Measurements from ENCODE around the gene IPMK. TPM values are rescaled to one million over a fixed set of nuclear protein-coding genes. Genes with fewer than 3 reads are reported as not detected.

The IPMK gene
- total RNA-seq, 1 experiment from 2014 or later = 7.2 TPM

- Histone ChIP-seq H3K9ac (ENCODE audit: extremely low read depth, insufficient read length, low read length) (no peak overlapping the region), H2AFZ (ENCODE audit: low read length) (no peak overlapping the region), H3K27ac (ENCODE audit: insufficient read length, low read depth, low read length) (no peak overlapping the region), H3K4ac (ENCODE audit: low read depth, low read length) (no peak overlapping the region), H3K14ac (ENCODE audit: insufficient read depth, low read length) (no peak overlapping the region), H3T11ph (ENCODE audit: low read length) (no peak overlapping the region), H2BK120ac (ENCODE audit: low read depth, low read length, poor library complexity, severe bottlenecking) (no peak overlapping the region), H3K23me2 (ENCODE audit: insufficient read length, low read depth, low read length, poor library complexity, severe bottlenecking) (no peaks in the 10 kb centered on the region), H3K27me3 (ENCODE audit: insufficient read depth, low read length) (no peaks in the 10 kb centered on the region), H3K56ac (ENCODE audit: insufficient read length, low read depth, low read length) (no peak overlapping the region), H2AK5ac (ENCODE audit: insufficient read length, low read length) (no peak overlapping the region), H2BK20ac (ENCODE audit: low read depth, low read length, poor library complexity, severe bottlenecking) (no peak overlapping the region), H3K9me3 (ENCODE audit: control insufficient read depth, low read depth, low read length) (no peaks in the 10 kb centered on the region), H3K4me2 (ENCODE audit: insufficient read depth, insufficient read length, low read length) (no peak overlapping the region), H4K20me1 (ENCODE audit: control insufficient read depth, insufficient read depth, insufficient read length) (no peaks in the 10 kb centered on the region), H3K79me2 (ENCODE audit: insufficient read depth, low read length) (no peaks in the 10 kb centered on the region), H4K8ac (replicated peaks; ENCODE audit: insufficient read length, low read depth, low read length) (no peak overlapping the region), H3K79me1 (ENCODE audit: insufficient read depth, low read depth, low read length, poor library complexity, severe bottlenecking) (no peaks in the 10 kb centered on the region), H4K5ac (ENCODE audit: insufficient read length, low read depth, low read length) (no peak overlapping the region), H2BK12ac (ENCODE audit: insufficient read length, low read depth, low read length) (no peak overlapping the region), H4K91ac (ENCODE audit: insufficient read length, low read depth, low read length) (no peak overlapping the region), H2BK5ac (ENCODE audit: insufficient read length, low read length) (no peak overlapping the region), H3K18ac (ENCODE audit: insufficient read length, low read depth, low read length) (no peak overlapping the region), H3K4me1 (ENCODE audit: insufficient read depth, low read length) (no peaks in the 10 kb centered on the region), H2BK15ac (ENCODE audit: low read depth, low read length) (no peak overlapping the region), H3K23ac (ENCODE audit: insufficient read length, low read depth, low read length) (no peak overlapping the region)
- Mint-ChIP-seq H3K4me3 (no peak overlapping the region), H3K4me1 (no peaks in the 10 kb centered on the region), H3K9me3 (no peaks in the 10 kb centered on the region), H3K27ac (no peak overlapping the region), H3K36me3 (ENCODE audit: insufficient read depth in 1 of 3, low read depth in 3 of 3) (no peaks in the 10 kb centered on the region), H3K27me3 (ENCODE audit: low read depth) (no peaks in the 10 kb centered on the region; the same call in 1 of the 2 replicates)
- TF ChIP-seq, protein P1, sequence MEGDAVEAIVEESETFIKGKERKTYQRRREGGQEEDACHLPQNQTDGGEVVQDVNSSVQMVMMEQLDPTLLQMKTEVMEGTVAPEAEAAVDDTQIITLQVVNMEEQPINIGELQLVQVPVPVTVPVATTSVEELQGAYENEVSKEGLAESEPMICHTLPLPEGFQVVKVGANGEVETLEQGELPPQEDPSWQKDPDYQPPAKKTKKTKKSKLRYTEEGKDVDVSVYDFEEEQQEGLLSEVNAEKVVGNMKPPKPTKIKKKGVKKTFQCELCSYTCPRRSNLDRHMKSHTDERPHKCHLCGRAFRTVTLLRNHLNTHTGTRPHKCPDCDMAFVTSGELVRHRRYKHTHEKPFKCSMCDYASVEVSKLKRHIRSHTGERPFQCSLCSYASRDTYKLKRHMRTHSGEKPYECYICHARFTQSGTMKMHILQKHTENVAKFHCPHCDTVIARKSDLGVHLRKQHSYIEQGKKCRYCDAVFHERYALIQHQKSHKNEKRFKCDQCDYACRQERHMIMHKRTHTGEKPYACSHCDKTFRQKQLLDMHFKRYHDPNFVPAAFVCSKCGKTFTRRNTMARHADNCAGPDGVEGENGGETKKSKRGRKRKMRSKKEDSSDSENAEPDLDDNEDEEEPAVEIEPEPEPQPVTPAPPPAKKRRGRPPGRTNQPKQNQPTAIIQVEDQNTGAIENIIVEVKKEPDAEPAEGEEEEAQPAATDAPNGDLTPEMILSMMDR (conservative IDR thresholded peaks at IDR 0.05) = no peak
- DNase-seq = no peak
Observed at GRCh38 chr10:58311026-58311425, 43.3 kb upstream of the IPMK start.
